GM21737 (cell line): Measurements from ENCODE around the gene SERINC1.
"Not testable (repeated sequence)": the region's sequence is repeated elsewhere in the genome, so short reads cannot be mapped to it uniquely, and the experiment has no call there.

Experiments used
- ATAC-seq: cut with Tn5 transposase; IDR thresholded peaks from one replicate; pipeline ENCODE4 v1.9.1; 2021; ENCODE audit warnings: mild to moderate bottlenecking, moderate library complexity; ENCODE audit not compliant: unreplicated experiment

SERINC1 gene

GRCh38 chr6:122471107-122472021 lies at the start of gene SERINC1:
Gene SERINC1, minus strand, starts transcription at chr6:122471807. Its CDS starts 70 bp downstream, at chr6:122471737.
- ATAC-seq: peak; percentile 99

- ATAC-seq: no peak
Measured at GRCh38 chr6:122511193-122511924, 39.8 kb upstream of the SERINC1 start.

- ATAC-seq: not testable (repeated sequence)
Measured at GRCh38 chr6:122505170-122505569, 33.6 kb upstream of the SERINC1 start.

GRCh38 chr6:122501475-122501874 lies 29.9 kb upstream of the SERINC1 start:
- no peak for ATAC-seq

- ATAC-seq: peak; percentile 64
Measured at GRCh38 chr6:122495612-122496011, 24.0 kb upstream of the SERINC1 start.

- ATAC-seq: no peak
Measured at GRCh38 chr6:122494665-122495272, 23.2 kb upstream of the SERINC1 start.

- peak; percentile 85 for ATAC-seq
Measured at GRCh38 chr6:122491919-122492555, 20.4 kb upstream of the SERINC1 start.

- no peak for ATAC-seq
Measured at GRCh38 chr6:122490607-122491006, 19.0 kb upstream of the SERINC1 start.

GRCh38 chr6:122484760-122485159 lies 13.2 kb upstream of the SERINC1 start:
- ATAC-seq: peak; percentile 63

GRCh38 chr6:122482750-122483080 lies 11.1 kb upstream of the SERINC1 start:
- ATAC-seq: no peak

- no peak for ATAC-seq
Measured at GRCh38 chr6:122476131-122476530, 4.5 kb upstream of the SERINC1 start.

GRCh38 chr6:122472022-122472340 lies 374 bp upstream of the SERINC1 start:
- peak; percentile 42 for ATAC-seq

GRCh38 chr6:122461885-122462284 lies 9.7 kb downstream of the SERINC1 start:
- no peak for ATAC-seq

- not testable (repeated sequence) for ATAC-seq
Measured at GRCh38 chr6:122459865-122460416, 11.7 kb downstream of the SERINC1 start.

- no peak for ATAC-seq
Measured at GRCh38 chr6:122459240-122459639, 12.4 kb downstream of the SERINC1 start.

- ATAC-seq: no peak
Measured at GRCh38 chr6:122458087-122458486, 13.5 kb downstream of the SERINC1 start.

GRCh38 chr6:122455116-122455515 lies 16.5 kb downstream of the SERINC1 start:
- ATAC-seq: not testable (repeated sequence)

- ATAC-seq: no peak
Measured at GRCh38 chr6:122454673-122455072, 16.9 kb downstream of the SERINC1 start.

GRCh38 chr6:122452509-122452908 lies 19.1 kb downstream of the SERINC1 start:
- ATAC-seq: no peak

GRCh38 chr6:122449069-122449468 lies 22.5 kb downstream of the SERINC1 start:
- no peak for ATAC-seq

- no peak for ATAC-seq
Measured at GRCh38 chr6:122445274-122445673, 26.3 kb downstream of the SERINC1 start.
